Hindlimb muscle (tissue), 1 donor: ENCODE data around the gene LMO7. TPM values are rescaled to one million over a fixed set of nuclear protein-coding genes. Genes with fewer than 3 reads are reported as not detected.

Experiments
- DNase-seq: peaks from one replicate; pipeline ENCODE4 v3.0.0-alpha.2; 2013
- polyA plus RNA-seq: library from polyadenylated mRNA; unstranded; fragments of 120-200 nt; gene quantifications from one replicate; pipeline ENCODE4 v1.2.1, GENCODE V29; 2013; ENCODE audit not compliant: insufficient read length

The LMO7 gene
- polyA plus RNA-seq, 1 donor: 200 TPM

- DNase-seq: no peak
Observed at GRCh38 chr13:75748874-75749273, 112.7 kb downstream of the LMO7 start.

- DNase-seq: no peak
Observed at GRCh38 chr13:75749407-75749806, 113.3 kb downstream of the LMO7 start.

DNA sequence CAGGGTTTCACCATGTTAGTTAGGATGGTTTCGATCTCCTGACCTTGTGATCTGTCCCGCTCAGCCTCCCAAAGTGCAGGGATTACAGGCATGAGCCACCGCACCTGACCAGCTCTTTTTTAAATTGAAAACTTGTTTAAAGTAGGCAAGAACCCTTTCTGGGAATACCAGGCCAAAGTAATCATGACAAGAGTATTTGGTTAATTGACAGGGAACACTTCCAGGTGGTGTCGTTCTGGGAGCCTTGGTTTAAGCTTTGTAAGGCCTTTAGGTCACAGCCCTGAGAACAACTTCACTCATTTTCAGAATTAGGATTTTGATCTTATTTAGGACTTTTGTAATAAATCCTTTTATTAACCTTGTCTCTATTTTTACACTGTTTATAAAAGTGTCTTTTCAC is 115.2 kb downstream of the LMO7 start:
- DNase-seq: no peak

GRCh38 chr13:75752826-75753225 is 116.7 kb downstream of the LMO7 start:
- no peak for DNase-seq

DNA sequence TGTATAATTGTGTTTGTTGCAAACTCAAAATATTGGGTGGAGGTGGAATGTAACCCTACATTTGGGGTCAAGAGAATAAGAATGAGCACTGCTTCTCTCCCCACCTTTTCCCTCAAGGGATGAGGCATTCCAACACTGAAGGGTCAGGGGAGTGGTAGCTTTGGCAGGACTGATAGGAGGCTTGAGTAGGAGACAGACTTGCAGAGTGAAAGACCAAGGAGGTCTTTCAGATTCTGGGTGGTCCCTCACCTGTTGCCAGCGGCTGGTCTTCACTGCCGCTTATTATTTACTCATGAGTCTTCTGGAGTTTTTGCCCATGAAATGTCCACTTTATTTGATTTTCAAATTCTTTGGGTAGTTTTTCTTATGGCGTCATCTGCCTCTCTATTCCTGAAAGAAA is 118.8 kb downstream of the LMO7 start:
- DNase-seq: no peak

- DNase-seq: no peak
Observed at GRCh38 chr13:75757336-75757735, 121.2 kb downstream of the LMO7 start.

- DNase-seq: no peak
Observed at GRCh38 chr13:75759531-75759930, 123.4 kb downstream of the LMO7 start.

GRCh38 chr13:75760131-75761021 is 124.2 kb downstream of the LMO7 start:
- no peak for DNase-seq

- DNase-seq: no peak
Observed at GRCh38 chr13:75761369-75761768, 125.2 kb downstream of the LMO7 start.

DNA sequence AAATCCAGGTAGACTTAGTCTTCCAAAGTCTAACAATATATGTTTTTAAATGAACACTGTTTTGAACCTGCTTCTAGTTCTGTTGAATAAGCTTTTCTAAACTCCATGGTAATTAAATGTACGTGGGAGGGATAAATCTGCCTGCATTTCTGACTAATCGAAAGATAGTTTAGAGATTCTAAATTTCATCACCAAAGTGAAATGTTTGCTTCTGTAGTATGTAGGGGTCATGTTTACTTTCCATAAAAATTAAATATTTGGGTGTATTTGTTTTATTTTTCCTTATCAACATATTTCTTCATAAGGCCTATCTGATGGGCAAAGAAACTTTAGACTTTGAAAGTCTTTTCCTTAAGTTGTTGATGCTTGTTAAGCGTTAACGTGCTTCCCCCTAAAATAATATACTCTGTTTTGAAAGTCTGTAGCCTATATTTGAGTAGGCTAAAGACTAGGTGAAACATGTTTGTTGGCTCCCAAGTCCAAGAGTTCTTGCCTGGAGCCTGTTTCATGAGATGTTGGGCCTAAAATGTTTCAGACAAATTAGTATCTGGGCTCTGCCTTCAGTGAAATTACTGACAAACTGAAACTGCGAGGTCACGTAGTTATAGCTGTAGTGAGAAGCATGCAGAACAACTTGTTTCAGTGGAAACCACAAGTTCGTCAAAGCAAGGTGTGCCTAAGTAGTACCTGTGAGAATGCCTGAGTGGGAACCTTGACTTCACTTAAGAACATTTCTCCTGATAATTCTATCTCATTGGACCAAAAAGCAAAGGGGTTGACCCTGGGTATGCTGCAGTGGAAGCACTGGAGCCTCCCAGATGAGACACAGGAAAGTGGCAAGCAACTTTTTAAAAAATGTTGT is 126.2 kb downstream of the LMO7 start:
- DNase-seq: no peak

DNA sequence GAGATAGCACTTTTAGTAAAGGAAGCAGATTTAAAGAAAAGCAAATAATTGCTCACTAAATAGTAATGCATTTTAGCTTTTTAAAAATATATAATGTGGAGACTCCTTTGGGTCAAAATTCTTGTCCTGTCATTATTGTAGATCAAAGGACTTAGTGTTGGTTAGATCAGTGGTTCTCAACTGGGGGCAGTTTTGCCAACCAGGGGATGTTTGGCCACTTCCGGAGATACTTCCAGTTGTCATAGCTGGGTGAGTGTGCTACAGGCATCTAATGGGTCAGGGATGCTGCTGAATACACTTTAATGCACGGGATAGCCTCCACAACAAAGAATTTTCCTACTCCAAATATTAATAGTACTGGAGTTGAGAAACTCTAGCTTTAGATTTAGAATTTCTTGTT is 126.8 kb downstream of the LMO7 start:
- DNase-seq: no peak

GRCh38 chr13:75763512-75763911 is 127.4 kb downstream of the LMO7 start:
- DNase-seq: no peak

- DNase-seq: no peak
Observed at GRCh38 chr13:75764251-75764925, 128.3 kb downstream of the LMO7 start.

- DNase-seq: no peak
Observed at GRCh38 chr13:75764926-75765310, 128.8 kb downstream of the LMO7 start.

DNA sequence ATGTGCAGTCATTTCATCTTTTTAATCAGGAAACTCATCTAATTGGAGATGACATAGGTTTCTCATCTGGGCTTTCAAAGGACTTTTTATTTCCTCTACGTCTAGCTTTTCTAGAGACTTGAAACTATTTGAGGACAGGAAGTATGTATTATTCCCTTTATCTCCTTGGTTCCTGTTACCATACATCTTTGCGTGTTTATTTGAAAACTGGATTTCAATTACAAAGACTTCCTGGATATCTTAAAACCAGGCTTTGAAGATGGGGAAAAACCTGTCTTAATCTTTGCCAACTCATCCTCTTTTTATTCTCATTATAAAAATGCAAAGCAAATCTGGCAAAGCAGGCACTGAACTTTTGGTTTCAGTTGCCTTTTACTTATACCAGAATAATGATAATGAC is 130.5 kb downstream of the LMO7 start:
- DNase-seq: no peak

- DNase-seq: no peak
Observed at GRCh38 chr13:75769141-75769905, 133.2 kb downstream of the LMO7 start.

- DNase-seq: no peak
Observed at GRCh38 chr13:75770164-75770563, 134.0 kb downstream of the LMO7 start.

DNA sequence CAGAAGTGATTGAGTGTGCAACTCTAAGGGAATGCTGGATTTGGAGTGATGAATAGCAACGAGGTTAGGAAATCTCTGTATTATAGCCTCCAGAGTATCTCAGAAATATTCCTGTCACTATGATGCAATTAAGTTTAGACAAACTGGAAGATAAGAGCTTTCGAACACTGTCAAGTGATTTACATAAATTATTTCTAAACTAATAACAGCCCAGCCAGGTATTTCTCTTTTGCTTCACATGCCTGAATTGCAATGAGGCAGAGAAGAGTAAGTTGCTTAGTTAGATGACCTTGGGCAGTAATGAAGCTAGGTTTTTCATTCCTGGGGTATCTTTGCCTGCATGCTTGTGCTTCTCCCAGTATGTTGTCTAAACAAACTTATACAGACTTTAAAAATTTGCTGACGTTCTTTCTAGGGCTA is 134.5 kb downstream of the LMO7 start:
- DNase-seq: no peak

DNA sequence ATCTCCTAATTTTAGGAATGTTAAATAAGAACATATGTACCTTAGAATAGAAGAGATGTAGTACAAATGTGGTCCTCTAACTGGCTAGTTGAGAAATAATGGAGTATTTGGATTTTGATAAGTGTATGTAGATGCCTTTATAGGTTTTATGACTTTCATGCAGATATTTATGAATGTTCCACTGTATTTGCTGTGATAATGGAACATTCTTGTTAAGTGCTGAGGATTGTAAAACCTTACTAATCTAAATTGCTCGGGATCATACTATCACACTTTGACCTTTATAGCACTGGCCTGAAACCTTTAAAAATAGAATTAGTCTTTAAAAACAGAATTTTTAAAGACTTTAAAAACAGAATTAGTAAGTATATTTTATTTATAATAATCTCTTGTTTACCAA is 135.1 kb downstream of the LMO7 start:
- DNase-seq: no peak

DNA sequence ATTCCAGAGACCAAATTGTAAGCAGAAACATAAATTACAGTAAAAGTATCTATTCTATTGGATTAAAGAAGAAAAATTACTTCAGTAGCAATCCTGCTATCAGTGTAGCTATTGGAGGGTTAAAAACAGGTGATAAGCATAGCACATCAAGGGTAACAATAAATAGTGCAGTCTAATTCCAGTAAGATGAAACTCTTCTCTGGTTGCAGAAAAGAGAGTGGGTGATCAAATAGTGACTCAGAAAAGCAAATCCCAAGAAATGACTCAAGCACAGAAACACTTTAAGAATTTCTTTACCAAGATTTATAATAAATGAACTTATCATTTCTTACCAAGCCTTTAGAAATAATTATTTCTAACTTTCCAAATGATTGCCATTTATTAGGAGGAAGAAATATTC is 135.7 kb downstream of the LMO7 start:
- no peak for DNase-seq

GRCh38 chr13:75774176-75774575 is 138.0 kb downstream of the LMO7 start:
- DNase-seq: no peak

DNA sequence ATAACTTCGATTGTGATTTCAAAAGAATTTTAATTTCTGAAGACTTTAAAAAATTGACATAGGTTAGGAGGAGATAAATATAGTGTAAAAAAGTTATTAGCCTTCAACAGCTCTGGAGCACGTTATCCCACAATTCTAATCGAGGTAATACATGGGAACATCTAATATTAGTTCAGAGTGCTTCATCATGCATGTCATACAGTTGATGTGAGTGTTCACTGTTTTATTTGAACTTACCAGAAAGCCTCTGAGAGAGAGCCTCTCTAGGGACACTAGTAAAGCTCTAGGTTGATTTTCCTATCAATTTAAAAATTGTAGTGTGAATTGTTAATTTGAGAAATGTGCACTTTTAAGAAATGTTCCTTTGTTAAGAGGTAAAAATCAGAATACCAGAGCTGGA is 140.4 kb downstream of the LMO7 start:
- no peak for DNase-seq
